HG03135 (cell line): Measurements from ENCODE around the gene CD93.

Experiments
- ATAC-seq: cut with Tn5 transposase; IDR thresholded peaks from one replicate; pipeline ENCODE4 v1.9.1; 2021; ENCODE audit warnings: mild to moderate bottlenecking, moderate library complexity; ENCODE audit not compliant: unreplicated experiment

CD93 gene

DNA sequence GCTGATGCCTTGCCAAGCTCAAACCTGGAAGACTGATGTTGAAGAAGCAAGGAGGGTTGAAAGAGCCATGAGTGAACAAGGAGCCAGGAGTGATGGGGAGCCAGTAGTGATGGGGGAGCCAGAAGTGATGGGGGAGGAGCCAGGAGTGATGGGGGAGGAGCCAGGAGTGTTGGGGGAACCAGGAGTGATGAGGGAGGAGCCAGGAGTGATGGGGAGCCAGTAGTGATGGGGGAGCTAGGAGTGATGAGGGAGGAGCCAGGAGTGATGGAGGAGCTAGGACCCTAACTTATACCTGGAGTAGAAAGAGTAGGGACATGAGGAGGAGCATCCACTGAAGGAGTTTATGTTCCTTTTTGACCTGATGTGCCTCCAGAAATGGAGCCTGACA is 14.6 kb upstream of the CD93 start:
- ATAC-seq: no peak

GRCh38 chr20:23099791-23100719 is 13.9 kb upstream of the CD93 start:
- ATAC-seq: no peak

GRCh38 chr20:23097636-23098580 is 11.8 kb upstream of the CD93 start:
- no peak for ATAC-seq

DNA sequence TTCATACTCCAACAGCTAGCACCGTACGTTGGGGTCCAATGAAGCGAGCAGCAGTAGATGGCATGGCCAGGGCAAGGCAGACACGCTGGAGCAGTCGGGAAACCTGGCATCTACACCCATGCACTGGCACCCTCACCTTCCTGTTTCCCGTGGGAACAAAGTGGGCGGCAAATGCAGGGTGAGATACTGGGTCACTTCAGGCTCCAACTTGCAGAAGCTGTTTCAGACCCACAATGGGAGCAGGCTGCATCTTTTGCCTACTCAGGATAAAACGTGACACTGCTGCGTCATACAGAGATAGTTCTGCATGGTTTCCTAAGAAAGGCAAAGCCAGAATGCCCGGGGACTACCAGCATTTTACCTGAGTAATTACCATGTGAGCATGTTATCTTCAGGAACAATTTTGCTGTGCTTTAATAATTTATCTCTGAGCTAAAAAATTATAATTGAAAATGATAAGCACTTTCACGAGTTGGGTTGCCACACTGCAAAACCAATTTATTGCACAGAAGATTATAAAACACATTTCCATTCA is 10.9 kb upstream of the CD93 start:
- ATAC-seq: no peak

DNA sequence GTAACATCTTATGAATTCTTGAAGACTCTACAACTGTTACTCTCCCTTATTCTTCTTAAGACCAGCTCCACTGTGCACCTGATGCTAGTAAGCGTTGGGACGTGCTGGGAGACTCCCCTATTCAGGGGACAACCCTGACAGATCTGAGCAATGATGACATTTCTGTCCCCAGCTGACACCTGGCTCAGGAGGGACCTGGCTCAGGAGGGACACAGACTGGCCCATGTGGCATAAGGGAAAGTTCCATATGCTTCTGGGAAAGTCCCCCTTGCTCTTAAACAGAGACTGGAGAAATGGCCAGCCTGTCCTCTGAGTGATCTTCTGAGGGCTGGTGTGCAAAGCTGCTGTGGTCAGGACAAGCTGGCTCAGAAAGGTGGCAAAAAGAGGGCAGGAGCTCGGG is 10.0 kb upstream of the CD93 start:
- ATAC-seq: no peak

DNA sequence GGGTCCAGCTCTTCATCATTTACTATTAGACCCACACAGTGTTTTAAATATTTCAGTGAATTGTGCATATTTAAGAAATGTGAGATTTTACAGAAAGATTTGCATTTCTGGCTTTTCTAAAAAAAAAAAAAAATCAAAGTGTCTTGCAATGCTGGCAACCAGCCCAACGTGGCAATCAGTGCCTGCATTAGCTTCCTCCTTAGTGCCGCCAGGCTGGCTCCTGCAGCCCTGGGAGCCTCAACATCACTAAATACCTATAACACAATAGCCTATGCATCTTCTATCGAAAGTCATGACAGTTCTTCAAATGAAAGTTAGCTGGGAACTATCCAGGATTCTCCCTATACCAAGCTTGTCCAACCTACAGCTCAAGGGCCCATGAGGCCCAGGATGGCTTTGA is 9.4 kb upstream of the CD93 start:
- ATAC-seq: no peak

GRCh38 chr20:23094927-23095326 is 8.8 kb upstream of the CD93 start:
- ATAC-seq: no peak

- ATAC-seq: no peak
Observed at GRCh38 chr20:23094213-23094896, 8.2 kb upstream of the CD93 start.

DNA sequence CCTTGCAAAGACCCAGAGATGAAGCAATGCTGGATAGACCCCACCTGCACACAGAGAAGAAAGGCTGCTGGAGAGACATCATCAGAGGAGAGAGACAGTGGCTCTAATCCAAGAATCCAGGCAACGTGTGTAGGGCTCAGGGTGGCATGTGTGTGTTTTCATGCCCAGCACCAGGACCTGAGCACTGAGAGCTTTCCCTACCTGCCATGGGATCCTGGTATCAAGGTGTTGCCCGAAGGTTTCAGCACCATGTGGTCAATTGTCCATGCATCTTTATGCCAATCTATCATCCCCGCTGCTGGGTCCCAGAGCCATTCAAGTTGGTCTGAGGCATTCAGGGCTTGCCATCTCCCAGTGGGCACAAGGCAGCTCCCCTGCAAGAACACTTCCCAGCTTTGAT is 7.5 kb upstream of the CD93 start:
- no peak for ATAC-seq

GRCh38 chr20:23092861-23093495 is 6.9 kb upstream of the CD93 start:
- ATAC-seq: no peak

- ATAC-seq: no peak
Observed at GRCh38 chr20:23092384-23092756, 6.2 kb upstream of the CD93 start.

GRCh38 chr20:23091721-23092383 is 5.7 kb upstream of the CD93 start:
- ATAC-seq: no peak

- no peak for ATAC-seq
Observed at GRCh38 chr20:23090878-23091277, 4.8 kb upstream of the CD93 start.

GRCh38 chr20:23090147-23090546 is 4.0 kb upstream of the CD93 start:
- ATAC-seq: no peak

DNA sequence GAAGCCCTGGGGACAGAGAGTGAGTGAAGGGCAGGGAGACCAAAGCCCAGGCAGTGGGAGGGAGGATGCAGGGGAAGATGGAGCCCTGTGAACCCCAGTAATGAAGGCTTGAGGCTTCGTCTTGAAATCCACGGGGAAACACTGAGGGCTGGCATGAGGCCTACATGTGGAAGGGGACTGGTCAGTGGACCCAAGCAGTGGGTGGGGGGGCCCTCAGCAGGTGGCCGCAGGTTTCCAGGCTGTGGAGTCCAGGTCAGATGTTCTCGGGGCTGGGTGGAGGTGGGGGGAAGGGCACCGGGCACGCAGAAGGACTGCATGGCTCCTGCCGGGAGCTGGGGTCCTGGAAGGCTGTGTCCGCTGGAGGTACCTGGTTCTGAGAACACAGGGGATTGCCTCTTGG is 2.7 kb upstream of the CD93 start:
- ATAC-seq: no peak

GRCh38 chr20:23087587-23088251 is 1.6 kb upstream of the CD93 start:
- no peak for ATAC-seq

- no peak for ATAC-seq
Observed at GRCh38 chr20:23086931-23087411, 847 bp upstream of the CD93 start.

DNA sequence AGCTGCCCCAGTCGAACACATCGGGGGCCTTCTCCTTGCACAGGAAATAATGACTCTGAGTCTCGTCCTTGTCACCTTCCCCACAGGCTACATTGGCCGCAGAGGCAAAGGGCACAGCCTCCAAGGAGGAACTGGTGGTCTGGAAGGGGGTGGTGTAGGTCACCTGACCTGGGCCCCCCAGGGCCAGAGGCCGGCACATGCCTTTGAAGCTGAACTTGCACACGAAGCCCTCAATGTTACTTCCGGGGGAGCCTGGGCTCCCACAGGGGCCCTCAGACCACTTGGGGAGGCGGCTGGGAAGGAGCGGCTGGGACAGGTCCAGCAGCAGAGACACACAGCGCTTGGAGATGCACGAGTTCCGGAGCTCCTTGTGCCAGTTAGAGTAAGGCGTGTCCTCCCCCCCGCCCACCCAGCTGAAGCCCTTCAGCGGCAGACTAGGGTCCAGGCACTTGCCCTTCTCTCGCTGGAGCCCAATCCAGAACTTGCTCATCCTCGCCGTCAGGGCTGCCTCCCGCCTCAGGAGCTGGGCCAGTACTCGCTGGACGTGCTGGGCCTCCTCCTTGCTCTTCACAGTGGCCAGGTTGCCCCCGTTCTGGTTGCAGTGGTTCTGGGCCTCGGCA is 578 bp downstream of the CD93 start:
- no peak for ATAC-seq

GRCh38 chr20:23084845-23085365 is 1.2 kb downstream of the CD93 start:
- ATAC-seq: no peak
